GM18861 (cell line): ENCODE measurements around the gene TMUB1.

Experiments
- ATAC-seq: cut with Tn5 transposase; IDR thresholded peaks from one replicate; pipeline ENCODE4 v1.9.1; 2021; ENCODE audit not compliant: unreplicated experiment

TMUB1 gene

DNA sequence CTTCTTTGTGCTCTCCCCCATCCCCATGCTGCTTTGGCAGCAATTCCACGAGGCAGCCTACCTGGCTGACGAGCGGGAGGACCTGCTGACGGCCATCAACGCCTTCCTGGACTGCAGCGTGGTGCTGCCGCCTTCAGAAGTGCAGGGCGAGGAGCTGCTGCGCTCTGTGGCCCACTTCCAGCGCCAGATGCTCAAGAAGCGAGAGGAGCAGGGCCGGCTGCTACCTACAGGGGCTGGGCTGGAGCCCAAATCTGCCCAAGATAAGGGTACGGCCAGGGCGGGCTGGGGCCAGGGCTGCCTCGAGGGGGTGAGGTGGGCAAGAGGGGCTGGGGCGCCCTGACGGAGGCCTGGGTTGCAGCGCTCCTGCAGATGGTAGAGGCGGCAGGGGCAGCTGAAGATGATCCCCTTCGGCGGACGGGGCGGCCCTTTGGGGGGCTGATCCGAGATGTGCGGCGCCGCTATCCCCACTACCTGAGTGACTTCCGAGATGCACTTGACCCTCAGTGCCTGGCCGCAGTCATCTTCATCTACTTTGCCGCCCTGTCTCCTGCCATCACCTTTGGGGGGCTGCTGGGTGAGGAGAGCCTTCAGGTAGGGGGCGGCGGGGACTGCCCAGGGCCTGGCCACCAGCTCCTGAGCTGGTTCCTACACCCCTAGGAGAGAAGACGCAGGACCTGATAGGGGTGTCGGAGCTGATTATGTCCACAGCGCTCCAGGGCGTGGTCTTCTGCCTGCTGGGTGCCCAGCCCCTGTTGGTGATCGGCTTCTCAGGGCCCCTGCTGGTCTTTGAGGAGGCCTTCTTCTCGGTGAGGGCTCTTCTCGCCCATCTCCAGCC, 12.0 kb downstream of the TMUB1 start:
- ATAC-seq, result no peak

DNA sequence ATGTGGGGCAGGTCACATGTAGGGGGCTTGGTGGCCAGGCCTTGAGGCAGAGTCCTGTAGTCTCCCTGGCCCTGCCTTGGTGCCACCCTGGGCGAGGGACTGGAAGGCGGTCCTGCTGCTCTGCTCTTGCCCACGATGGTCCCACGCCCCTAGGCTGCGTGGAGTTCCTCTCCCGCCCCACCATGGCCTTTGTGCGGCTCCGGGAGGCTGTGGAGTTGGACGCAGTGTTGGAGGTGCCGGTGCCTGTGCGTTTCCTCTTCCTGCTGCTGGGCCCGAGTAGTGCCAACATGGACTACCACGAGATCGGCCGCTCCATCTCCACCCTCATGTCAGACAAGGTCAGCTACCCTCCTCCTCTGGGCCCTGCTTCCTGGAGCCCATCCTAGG, 12.7 kb downstream of the TMUB1 start:
- no peak for ATAC-seq

DNA sequence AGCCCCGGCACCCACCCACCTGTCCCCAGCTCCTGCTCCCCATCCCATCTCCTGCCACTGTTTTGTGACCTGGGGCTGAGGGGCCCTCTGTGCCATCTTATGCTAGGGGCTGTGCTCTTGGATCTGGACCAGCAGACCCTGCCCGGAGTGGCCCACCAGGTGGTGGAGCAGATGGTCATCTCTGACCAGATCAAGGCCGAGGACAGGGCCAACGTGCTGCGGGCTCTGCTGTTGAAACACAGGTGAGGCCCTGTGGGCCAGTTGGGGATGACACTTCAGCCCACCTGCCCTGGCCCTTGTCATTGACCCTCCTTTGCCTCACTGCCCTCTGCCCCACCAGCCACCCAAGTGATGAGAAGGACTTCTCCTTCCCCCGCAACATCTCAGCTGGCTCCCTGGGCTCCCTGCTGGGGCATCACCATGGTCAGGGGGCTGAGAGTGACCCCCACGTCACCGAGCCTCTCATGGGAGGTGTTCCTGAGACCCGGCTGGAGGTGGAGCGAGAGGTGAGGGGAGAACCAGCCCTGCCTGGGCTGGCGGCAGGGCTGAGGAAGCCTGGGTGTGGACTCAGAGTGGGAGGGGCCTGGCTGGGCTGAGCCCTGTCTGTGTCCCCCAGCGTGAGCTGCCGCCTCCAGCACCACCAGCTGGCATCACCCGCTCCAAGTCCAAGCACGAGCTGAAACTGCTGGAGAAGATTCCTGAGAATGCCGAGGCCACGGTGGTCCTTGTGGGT, 13.3 kb downstream of the TMUB1 start:
- ATAC-seq, result no peak

DNA sequence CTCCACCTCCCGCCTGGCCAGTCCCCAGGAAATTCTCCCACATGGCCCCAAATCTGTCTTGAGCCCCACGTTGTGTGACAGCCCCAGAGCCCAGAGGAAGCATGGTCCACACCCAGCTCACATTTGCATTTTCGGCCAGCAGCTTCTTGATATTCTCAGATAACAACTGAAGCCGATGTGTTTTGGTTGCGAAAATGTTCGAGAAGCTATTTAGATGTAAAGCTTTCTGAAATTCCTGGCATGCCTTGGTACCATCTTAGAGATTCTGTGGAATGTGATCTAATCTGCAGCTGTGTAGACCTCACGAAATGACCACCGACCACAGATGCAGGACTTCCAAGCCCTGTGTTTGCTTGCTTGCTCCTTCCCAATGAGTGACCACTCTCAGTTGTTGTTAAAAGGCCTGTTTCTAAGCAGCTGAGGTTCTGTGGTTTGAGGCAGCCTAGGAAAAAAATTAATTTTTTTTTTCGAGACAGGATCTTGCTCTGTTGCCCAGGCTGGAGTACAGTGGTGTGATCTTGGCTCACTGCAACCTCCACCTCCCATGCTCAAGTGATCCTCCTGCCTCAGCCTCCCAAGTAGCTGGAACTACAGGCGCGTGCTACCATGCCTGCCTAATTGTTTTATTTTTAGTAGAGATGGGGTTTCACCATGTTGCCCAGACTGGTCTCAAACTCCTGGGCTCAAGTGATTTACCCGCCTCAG, 15.1 kb downstream of the TMUB1 start:
- no peak for ATAC-seq

DNA sequence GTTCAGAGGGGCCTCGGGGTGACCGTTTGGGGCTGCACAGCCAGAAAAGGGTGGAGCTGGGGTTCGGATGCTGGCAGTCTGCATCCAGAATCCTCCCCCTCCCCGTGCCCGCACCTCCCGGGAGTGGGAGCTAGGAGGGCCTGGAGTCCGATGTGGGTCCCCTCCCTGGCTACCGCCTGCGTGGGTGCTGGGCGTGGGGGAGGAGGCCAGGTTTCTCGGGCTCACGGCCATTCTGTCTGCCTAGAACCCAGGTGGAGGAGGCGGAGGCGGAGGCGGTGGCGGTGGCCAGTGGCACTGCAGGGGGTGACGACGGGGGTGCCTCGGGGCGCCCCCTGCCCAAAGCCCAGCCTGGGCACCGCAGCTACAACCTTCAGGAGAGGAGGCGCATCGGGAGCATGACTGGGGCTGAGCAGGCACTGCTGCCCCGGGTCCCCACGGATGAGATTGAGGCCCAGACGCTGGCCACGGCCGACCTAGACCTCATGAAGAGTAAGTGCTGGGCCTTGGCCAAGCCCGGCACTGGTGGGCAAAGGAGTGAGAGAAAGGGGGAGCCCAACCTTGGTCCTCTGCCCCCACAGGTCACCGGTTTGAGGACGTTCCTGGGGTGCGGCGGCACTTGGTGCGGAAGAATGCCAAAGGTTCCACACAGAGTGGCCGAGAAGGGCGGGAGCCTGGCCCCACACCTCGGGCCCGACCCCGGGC, 16.9 kb downstream of the TMUB1 start:
- no peak for ATAC-seq

DNA sequence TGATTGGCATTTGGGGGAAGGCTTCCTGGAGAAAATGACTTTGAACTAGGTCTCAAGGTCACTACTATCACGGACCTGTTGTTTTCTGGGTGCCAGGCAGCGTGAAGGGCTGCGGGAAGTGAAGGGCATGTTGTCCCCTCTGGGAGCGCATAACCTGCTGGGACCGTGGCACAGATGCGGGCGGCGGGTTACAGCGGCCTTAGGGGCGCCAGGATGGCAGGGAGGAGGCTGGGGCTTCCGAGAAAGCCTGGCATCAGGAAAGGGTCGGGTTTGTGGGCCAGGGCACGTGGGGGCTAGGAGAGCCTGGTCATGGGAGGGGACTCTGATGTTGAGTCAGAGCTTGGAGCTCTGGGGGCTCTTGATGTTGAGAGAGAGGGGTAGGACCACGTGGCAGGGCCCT, 17.8 kb downstream of the TMUB1 start:
- no peak for ATAC-seq

DNA sequence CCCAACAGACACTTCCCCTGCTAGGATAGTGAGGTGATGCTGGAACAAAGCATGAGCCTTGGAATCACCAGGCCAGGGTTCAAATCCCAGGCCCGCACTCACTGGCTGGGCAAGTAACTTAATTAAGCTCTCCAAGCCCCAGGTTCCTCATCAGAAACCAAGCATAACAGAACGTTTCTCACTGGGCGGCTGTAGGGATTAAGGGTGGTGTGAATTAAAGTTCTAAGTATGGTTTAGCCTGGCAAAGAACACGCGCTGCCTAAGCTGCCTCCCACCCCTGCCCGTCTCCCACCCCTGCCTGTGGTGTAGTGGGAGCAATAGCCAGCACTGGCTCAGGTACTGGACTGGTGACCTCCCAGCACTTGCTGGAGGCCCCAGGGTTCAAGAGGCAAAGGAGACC, 18.3 kb downstream of the TMUB1 start:
- no peak for ATAC-seq

DNA sequence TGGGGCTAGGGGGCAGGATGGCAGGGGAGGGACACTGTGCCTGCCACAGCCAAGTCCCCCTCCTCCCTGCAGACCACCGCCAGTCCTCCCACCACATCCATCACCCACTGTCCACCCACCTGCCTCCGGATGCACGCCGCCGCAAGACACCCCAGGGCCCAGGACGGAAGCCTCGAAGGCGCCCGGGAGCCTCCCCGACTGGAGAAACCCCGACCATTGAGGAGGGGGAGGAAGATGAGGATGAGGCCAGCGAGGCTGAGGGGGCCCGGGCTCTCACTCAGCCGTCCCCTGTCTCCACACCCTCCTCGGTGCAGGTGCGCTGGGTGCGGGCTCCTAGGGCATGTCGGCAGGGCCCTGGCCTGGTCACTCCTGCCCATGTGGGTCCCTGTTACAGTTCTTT, 18.8 kb downstream of the TMUB1 start:
- ATAC-seq, result no peak

DNA sequence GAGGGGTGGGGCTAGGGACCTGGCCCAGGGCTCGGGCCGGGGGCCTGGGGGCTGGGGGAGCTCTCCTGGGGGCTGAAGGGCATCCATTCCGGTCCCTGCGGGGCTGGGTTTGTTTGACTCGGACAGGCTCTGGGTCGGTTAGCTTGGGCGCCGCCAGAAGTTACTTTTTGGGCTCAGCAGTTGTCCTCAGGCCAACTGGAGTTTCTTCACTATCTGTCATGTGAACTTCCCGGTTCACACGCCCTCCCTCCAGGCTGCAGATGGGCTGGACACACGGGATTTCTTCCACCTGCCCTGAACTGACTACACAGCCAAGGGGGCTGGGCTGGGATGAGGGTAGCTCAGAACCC, 20.1 kb downstream of the TMUB1 start:
- no peak for ATAC-seq

DNA sequence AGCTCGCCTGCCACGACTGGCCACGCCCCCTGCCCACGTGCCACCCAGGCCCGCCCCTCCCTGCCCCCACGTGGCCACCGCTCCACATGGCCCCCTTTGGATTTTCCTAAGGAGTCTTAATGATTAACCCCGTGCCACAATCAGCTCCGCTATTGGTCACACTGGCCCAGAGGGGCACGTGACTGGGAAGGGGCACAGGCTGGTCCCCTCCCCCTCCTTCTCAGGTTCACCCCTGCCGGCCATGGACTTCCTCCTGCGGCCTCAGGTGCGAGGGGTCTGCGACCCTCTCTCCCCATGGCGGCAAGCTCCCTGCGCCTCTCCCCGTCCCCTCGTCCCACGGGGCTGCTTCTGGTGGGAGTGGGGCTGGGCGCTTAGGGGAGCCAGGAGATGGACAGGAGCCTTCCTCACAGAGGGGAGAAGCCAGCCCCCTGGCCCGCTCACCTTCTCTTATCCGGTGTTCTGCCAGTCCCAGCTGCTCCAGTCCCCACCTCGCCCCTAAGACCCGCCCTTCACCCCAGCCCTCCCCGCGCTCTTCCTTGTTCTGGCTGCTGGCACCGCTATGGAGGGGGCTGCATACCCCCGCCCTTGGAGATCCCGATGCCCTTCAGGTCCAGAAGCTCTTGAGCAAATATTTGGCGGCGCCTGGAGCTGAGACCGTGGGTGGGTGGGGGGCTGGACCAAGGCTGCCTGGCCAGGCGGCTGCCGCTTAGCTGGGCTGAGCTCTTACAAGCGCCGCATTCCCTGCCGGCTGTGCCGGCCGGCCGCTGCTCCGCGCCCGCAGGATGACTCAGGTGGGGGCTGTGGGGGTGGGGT, 20.7 kb downstream of the TMUB1 start:
- ATAC-seq, result no peak

DNA sequence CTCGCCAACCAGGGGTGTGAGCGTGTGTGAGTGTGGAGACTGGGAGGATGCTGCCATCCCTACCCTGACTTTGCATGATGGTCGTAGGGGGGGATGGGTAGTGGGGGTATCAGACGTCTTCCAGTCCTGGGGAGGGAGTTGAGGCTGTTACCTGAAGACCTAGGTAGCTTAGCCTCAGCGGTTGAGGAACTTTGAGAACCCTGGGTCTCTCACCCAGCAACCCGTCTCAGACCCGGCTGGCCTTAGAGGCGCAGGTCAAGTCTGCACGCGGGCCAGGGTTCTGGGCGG, 21.2 kb downstream of the TMUB1 start:
- ATAC-seq, result no peak

DNA sequence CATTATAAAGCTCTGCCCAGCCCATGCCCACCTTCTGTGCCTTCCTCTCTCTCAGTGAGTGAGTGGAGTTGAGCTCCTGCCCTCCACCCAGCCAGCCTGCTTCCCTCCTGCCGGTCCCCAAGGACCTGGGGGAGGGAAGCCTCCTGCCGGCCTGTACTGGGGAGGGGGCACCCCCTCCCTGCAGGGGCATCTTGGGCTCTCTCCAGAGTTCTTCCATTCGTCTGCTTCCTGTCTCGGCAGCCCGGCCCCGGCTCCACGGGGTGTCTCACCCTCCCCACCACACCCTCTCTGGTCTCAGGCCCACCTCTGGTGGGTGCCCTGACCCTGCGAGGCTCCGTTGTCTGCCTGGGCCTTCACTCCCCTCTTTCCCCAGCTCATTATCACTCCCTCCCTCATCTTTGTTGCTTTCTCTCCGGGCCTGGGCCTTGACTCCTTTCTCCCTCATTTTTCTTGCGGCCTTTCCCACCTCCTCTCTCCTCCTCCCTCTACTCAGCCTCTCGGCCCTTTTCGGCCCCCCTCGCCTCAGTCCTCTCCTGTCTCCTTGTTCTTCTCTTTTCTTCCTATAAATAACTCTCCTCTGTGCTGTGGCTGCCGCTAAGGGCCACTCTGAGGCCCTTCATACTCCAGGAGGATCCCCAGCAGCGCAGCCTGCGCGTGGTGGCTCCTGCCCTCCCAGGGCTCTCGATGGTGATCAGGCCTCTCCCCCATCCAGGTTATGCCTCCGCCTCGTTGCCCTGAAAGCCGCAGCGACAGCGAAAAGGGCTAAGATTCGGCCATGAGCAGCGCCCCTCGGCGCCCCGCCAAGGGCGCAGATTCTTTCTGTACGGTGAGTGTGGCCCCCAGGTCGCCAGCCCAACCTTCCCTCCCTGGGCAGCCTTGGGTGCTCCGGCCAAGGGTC, 21.8 kb downstream of the TMUB1 start:
- ATAC-seq, result no peak

DNA sequence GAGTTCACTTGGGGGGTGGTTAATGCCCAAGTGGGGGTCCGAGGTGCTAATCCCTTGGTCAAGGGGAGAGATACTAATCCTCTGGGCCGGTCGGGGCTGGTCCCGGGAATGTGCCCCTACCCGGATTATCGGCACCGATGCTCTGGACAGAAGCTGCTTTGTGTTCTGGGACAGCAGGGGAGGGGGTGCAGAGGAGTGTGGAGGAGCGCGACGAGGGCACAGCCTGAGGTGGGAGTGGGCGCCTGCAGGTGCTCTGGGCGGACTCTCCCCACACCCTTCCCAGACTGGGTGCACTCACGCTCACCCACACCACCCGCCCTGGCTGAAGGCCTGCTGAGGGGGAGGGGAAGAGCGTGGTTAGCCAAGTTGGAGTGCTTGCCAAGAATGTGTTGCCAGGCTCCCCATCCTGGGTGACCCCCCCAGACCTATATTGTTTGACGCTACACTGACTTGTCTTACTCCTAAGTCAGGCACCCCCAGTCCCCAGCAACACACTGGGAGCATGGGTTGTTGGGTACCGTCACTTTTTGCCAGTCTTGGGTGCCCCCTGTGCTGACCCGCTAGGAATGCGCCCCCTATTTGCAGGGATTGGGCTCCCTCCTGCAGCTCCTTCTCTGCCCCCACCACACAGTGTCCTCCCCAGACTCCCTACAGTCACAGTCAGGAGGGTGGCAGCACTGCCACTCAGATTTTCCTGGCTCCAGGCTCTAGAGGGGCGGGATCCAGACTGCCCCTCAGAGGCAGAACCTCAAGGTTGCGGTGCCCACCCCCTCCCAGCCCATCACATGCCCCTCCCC, 22.7 kb downstream of the TMUB1 start:
- ATAC-seq, result no peak

DNA sequence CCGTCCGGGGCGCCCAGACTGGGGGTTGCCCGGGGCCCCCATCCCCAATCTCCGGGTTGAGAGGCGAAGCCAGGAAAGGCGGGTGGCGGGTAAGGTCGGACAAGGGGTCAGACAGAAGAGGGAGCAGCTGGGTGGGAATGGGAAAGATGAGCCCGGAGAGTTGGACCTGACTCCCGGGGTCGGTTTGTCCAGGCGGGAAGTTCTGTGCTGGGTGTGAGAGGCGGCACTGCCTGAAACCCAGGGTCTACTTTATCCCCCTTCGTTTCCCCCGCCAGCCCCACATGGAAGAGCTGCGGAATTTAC, 23.2 kb downstream of the TMUB1 start:
- no peak for ATAC-seq

DNA sequence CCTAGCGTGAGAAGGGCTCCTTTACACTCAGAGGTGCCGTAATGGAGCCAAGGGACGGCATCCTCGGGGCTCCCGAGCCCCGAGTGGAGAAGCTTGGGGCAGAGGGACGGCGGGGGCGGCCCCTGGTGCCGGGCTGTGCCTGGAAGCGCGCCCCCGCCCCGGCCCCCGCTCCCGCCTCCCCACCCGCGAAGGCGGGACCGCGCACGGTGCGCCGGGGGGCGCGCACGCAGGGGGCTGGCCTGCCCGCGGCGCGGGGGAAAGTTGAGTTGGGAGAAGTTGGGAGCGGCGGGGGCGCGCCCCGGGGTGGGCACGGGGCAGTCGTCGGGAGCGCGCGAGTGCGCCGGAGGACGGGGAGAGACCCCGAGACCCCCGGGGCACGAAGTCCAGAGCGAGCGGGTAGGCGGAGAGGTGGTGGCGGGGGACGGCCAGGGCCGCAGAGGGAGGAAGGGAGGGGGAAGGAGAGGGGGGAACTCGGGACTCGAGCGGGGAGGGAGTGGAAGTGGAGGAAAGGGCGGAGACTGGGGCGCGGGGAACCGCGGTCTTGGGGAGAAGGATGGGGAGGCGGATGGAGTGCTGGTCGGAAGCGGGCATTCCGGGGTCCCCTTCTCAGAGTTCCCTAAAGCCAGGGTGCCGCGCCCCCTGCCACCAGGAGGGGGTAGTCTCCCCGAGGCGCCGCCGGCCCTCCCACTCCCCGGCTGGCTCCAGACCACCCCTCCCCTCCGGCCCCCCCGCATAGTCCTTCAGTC, 23.8 kb downstream of the TMUB1 start, which contains the start of gene SLC4A2:
Gene SLC4A2 (plus strand): TSS at position 223 of the 746 bp plus-strand sequence. CDS start 2,399 bp downstream, outside the sequence.
- peak; percentile 22 for ATAC-seq

DNA sequence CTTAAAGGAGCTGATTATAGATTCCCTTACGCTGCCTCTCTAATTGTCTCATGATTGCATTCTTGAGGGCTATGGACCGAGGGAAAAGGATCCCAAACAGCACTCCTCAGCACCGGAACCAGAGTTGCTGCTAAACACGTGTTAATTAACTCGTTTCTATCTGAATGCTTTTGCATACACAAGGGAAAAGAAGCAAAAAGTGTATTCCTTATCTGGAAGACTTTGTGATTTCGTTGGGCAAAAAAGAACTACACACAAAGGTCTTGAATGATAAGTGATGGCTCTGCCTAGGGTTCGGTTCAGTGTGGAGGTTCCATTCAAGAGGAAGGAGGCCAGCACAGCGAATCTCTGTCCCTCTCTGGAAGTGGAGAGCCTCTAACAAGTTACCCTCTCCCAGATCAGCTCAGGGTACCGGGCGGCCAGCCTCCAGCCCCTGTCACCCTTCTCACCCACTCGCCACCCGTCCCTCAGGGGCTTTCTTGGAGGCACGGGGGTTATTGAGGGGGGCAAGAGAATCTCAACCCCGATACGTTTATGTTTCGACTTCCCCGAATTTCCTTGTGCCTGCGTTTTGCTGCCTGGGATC, 24.4 kb downstream of the TMUB1 start:
- ATAC-seq, result no peak

DNA sequence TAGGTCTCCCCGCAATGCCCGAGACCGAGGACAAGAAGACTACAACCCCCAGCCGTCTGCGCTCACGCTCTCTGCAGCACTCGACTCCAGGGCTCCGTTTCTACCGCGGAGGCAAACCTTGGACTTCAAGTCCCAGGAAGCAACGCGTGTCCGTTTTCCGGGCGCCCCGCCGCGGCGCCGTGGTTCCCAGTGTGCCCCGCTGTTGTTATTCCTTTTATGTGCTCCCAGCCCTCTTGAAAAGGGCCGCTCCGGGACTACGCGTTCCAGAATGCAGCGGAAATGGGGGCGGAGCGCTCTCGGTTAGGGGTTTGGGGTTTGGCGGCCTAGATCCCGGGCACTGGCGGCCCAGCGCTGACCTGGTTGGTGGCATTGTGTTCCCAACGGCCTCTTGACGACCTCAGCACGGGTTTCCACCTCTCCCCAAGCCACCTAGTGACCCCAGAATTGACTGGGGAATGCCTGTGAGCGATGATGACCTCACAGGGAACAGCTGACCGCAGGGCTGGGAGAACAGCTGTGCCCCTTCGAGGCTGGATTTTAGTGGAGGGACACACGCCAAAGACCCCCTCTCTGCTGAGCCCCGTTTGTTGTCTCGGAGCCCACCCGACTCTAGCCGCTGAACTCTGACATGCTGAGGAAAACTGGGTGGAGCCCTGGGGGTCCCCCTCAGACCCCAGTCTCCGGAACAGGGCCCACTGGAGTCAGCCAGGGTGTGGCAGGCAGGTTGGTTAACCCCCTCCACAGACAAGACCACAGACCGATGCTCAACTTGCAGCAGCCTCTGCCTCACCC, 25.1 kb downstream of the TMUB1 start:
- peak; percentile 87 for ATAC-seq
